ENCODE results near the gene ZDHHC18. TPM values are rescaled to one million over a fixed set of nuclear protein-coding genes. Genes with fewer than 3 reads are reported as not detected.

ZDHHC18 gene, protein sequence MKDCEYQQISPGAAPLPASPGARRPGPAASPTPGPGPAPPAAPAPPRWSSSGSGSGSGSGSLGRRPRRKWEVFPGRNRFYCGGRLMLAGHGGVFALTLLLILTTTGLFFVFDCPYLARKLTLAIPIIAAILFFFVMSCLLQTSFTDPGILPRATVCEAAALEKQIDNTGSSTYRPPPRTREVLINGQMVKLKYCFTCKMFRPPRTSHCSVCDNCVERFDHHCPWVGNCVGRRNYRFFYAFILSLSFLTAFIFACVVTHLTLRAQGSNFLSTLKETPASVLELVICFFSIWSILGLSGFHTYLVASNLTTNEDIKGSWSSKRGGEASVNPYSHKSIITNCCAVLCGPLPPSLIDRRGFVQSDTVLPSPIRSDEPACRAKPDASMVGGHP
- polyA plus RNA-seq (2014; cell fraction: cytosol; rRNA removed), result 22.8 and 25.8 TPM in 2 replicates
- polyA plus RNA-seq (2014; cell fraction: nucleus; rRNA removed), result 18.4 and 19.8 TPM in 2 replicates

DNA sequence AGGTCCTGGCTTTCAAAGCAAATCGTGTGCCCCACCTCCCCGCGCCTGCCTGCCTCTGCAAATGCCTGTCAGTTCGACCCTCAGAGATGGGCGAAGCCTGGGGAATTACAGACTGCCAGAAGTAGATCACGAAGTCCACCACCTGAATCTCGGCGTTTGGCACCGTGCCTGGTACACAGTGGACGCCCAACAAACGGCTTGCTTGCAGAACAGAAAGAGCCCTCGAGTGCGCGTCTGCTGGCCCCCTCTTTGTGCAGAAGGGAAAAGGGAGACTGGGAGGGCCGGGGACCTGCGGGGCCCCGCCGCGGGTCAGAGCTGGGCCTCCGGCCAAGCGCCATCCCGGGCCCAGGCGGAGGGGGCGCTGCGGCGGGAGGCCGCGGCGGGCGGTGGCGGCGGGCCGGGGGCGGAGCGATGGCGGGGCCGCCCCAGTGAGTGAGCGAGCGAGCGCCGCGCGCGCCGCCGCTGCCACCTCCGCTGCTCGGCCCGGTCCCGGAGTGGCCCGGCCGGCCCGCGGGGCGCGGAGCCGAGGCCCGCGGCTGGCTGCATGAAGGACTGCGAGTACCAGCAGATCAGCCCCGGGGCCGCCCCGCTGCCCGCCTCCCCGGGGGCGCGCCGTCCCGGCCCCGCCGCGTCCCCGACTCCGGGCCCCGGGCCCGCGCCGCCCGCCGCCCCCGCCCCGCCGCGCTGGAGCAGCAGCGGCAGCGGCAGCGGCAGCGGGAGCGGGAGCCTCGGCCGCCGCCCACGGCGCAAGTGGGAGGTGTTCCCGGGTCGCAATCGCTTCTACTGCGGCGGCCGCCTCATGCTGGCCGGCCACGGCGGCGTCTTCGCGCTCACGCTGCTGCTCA, at the start of gene ZDHHC18:
TSS of gene ZDHHC18 (plus strand) at position 428 of the 845 bp plus-strand sequence. CDS start at position 545, 117 bp downstream.
- peak; percentile 44 for DNase-seq (ENCODE audit: low spot score)

DNA sequence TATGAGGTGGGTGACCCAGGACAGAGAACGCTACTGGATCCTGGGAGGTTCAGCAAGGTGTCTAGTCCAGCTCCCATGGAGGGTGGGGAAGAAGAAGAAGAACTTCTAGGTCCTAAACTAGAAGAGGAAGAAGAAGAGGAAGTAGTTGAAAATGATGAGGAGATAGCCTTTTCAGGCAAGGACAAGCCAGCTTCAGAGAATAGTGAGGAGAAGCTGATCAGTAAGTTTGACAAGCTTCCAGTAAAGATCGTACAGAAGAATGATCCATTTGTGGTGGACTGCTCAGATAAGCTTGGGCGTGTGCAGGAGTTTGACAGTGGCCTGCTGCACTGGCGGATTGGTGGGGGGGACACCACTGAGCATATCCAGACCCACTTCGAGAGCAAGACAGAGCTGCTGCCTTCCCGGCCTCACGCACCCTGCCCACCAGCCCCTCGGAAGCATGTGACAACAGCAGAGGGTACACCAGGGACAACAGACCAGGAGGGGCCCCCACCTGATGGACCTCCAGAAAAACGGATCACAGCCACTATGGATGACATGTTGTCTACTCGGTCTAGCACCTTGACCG, 47.3 kb upstream of the ZDHHC18 start:
- DNase-seq (ENCODE audit: low spot score), result no peak

DNA sequence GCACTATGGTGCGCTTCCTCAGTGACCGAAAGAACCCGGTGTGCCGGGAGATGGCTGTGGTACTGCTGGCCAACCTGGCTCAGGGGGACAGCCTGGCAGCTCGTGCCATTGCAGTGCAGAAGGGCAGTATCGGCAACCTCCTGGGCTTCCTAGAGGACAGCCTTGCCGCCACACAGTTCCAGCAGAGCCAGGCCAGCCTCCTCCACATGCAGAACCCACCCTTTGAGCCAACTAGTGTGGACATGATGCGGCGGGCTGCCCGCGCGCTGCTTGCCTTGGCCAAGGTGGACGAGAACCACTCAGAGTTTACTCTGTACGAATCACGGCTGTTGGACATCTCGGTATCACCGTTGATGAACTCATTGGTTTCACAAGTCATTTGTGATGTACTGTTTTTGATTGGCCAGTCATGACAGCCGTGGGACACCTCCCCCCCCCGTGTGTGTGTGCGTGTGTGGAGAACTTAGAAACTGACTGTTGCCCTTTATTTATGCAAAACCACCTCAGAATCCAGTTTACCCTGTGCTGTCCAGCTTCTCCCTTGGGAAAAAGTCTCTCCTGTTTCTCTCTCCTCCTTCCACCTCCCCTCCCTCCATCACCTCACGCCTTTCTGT, 46.0 kb upstream of the ZDHHC18 start:
- no peak for DNase-seq (ENCODE audit: low spot score)

DNA sequence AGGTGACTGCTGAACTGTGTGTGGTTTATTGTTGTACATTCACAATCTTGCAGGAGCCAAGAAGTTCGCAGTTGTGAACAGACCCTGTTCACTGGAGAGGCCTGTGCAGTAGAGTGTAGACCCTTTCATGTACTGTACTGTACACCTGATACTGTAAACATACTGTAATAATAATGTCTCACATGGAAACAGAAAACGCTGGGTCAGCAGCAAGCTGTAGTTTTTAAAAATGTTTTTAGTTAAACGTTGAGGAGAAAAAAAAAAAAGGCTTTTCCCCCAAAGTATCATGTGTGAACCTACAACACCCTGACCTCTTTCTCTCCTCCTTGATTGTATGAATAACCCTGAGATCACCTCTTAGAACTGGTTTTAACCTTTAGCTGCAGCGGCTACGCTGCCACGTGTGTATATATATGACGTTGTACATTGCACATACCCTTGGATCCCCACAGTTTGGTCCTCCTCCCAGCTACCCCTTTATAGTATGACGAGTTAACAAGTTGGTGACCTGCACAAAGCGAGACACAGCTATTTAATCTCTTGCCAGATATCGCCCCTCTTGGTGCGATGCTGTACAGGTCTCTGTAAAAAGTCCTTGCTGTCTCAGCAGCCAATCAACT, 45.2 kb upstream of the ZDHHC18 start:
- DNase-seq (ENCODE audit: low spot score), result no peak

DNA sequence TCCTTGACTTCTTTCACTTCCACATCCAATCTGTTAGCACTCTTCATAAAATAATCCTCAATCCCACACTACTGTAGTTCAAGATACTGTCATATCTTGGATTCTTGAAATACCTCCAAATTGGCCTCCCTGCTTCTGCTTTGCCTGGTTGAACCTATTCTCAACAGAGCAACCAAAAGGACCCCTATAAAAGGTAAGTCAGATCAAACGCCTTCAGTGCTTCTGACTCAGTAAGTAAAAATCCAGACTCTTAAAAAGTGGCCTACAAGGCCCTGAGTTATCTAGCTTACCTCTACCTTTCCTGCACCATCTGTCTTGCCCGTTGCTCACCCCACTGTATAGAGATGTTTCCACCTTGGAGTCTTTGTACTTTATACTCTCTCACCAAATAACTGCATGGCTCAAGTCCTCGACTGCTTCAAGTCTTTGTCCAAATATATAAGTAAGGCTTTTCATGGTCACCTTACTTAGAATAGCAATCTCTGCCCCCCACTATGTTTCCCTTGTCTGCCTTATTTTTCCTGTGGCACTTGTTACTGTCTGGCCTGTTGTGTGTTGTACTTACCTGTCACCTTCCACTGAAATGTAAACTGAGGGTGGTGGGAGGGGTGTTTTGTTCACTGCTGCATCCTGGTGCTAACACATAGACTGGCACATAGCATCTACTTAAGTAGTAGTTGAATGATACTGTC, 43.8 kb upstream of the ZDHHC18 start:
- no peak for DNase-seq (ENCODE audit: low spot score)

DNA sequence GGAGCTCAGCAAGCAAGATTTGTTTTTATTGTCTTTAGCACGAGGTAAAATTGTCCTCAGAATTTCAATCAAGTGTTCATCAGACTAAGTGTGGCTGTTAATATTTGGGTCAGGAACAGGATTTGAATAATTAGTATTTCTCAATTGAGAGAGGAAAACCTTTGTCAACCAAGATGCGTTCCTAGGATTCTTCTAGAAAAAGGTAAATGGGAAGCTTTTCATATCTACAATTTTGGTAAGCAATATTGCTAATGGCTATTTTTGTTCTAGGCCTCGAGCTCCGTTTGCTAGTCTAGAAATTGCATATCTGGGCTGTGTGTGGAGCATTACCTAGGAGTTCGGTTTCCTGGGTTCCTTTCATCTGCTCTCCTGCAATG, 42.9 kb upstream of the ZDHHC18 start:
- no peak for DNase-seq (ENCODE audit: low spot score)

DNA sequence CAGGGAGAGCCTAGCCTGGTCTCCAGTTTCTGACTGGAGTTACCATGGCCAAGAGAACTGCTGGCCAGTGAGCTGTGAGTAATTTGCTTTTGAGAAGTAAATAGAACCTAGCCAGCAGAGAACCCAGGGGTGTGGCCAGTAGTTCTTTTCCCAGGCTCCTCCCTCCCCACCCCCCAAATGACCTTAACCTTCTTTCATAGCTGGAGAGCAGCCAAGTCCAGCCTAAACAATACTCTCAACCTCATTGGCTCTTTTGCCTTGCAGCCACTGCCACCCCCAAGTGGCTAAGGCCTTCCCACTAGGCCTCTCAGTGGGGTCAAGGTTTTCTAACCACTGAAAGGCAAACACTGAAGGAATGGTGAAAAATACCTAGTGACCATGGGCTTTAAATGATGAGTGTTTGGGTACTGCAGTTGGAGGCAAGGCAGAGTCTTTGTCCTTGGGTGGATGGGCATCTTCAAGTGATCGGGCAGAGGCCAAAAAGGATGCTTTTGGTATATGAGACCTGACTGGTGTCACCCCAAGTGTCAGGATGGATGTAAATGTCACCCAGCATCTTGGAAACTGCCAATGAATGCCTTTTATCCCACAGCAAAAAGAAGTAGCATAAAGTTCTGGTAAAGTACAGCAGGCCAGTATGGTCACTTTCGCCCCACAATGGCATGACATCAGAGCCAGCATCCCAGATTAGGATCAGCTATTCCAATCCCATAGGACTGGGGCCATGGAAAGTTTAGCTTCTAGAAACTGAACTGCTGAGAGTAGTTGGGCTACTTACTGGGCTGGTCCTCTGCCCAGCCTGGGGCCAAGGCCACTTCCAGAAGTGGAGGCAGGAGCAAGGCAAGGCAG, 42.2 kb upstream of the ZDHHC18 start:
- no peak for DNase-seq (ENCODE audit: low spot score)

DNA sequence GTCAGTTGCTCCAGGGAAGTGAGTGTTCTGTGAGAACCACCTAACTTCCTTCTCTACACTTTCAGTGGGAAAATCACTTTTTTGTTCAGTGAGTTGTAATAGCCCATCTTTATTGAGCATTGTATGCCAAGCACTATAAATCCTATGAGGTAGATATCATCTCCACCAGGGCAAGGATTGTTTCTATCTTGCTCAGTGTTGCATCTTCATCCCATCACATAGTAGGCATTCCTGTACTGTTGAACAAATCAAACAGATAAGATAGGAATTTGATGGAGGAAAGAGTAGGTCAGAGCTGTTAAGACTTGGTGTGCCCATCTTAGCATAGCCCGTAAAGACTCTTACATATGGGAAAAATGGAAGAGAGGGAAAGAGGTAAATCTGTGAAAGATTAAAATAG, 41.6 kb upstream of the ZDHHC18 start:
- DNase-seq (ENCODE audit: low spot score), result no peak

DNA sequence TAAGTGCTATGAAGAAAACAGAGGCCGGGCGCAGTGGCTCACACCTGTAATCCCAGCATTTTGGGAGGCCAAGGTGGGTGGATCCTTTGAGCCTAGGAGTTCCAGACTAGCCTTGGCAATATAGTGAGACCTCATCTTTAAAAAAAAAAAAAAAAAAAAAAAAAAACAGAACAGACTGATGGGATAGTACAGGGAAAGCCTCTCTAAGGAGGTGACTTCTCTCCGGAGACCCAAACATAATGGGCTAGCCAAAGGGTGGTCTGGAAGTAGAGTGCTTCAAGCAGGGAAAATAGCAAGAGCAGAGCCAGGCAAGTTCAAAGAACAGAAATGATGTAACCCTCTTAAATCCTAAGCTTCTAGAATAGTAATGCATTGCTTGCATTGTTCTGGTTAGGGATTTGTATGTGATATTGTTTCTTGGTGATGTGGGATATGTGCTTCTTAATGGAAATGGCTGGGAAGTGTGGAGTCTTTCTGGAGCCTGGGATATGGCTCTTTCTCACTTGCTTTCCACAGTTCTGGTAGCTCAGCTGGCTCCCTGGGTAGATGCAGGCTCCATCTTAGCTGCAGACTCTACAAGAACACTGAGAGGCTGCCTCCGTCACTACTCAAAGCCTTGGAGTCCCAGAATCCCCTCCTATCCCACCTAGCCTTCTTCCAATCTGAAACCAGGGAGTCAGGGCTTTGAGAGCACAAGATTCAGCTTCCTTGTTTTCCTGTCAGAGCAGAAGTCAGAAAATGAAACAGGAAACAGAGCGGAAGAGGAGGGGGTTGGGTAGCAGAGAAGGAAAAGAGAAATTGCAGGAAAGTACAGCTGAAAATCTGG, 40.7 kb upstream of the ZDHHC18 start:
- peak; percentile 39 for DNase-seq (ENCODE audit: low spot score)

DNA sequence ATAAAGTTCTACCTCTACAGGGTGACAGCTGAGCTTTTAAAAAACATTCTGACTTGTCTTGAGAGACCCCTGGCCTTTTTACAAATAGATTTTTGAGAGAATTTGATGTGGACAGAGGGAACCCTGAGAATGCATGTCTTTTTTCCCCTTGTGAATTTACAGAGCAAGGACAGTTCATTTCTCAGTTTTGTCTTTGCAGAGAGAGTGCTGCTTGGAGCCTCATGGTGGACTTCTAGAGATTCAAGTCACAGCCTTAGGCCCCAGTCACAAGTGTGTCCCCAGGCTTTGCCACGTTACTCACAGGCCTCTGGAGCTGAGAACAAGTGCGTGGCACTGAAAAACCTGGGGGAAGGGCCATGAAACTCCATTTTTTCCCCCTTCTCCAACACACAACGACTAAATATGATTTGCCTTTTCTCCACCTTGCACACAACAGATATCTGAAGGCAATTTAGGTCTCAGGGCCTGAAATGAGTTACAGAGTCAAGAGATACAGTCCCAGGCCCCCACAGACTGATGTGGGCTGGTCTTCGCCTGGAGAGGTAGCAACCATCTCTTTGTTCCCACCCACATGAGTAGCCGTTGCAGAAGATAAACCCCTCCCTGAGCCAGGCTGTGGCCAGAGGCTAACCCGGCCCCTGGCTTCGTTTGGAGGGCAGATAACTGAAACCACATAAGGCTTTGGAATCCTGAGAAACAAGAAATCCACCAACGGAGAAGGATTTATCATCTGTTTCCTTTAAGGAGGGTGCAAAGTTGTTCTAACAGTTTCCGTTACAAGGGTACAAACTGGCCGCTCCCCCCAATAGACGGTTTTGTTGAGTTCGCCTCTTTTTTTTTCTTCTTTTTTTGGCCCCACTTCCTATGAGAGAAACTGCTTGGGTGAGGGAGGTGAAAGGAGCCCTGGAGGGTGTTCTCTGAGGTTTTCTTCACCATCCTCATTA, 39.8 kb upstream of the ZDHHC18 start:
- DNase-seq (ENCODE audit: low spot score), result peak; percentile 76

DNA sequence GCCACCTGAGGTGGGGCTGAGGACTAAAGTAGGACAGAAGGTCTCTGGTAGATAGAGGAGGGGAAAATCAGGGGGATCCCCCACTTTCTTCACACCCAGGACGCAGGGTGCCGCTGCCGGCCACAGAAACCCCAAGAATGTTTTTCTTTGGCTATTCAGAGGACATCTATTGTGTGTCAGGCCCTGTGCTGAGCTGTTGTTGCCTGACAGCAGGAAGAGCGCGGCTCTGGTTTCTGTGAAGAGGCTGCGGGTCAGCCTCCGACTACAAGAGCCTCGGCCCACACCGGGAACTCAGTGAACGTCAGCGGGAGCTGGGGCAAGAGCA, 39.1 kb upstream of the ZDHHC18 start:
- no peak for DNase-seq (ENCODE audit: low spot score)

DNA sequence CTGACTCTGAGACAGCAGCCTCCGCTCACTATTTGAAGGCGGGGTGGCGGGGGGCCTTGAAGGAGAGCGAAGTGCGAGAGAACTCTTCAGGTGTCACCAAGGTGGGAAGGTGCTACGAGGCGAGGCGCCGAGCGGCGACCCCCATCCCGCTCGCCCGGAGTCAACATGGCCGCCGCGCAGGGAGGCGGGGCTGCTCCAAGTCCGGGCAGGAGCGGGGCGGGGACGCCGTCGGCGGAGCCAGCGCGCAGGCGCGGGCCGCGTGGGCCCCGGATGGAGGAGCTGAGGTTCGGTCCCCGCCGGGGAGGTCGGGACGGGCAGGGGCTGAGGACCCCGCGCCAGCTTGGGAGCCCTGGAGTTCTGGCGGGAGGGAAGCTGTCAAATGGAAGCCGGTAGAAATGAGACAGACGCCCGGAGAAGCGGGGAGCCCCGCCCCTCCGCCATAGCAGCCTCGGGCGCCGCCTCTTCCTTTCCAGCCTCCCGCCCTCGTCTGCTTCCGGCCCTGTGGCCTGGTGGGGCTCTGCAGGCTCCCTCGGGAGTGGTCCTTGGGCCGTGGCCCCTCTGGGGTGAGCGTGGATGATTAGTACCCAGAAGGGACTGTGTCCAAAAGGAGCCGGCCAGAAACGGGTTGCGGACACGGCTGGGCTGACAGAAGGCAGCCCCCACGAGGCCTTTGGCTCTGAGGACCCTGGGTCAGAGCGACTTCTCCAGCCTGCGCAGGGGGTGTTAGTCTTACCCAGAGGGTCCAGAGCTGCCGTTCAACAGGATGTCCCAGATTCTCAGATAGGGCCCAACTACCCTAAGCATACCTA, 38.6 kb upstream of the ZDHHC18 start, which contains the start of gene PIGV:
TSS of gene PIGV (plus strand) at position 245 of the 809 bp plus-strand sequence. CDS start 2,866 bp downstream, outside the sequence.
- DNase-seq (ENCODE audit: low spot score), result peak; percentile 87

DNA sequence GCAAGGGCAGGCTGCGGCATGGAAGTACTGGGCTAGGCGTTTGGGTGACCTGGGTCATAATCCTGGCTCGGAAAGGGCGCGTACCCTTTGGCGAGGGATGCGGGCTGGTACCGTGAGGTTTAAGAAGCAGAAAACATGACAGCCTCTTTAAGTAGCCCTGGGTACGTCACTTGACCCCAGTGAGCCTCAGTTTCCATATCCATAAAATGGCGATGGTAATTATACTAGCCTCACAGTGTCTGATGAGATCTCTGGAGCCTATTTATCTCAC, 38.0 kb upstream of the ZDHHC18 start:
- DNase-seq (ENCODE audit: low spot score), result no peak

DNA sequence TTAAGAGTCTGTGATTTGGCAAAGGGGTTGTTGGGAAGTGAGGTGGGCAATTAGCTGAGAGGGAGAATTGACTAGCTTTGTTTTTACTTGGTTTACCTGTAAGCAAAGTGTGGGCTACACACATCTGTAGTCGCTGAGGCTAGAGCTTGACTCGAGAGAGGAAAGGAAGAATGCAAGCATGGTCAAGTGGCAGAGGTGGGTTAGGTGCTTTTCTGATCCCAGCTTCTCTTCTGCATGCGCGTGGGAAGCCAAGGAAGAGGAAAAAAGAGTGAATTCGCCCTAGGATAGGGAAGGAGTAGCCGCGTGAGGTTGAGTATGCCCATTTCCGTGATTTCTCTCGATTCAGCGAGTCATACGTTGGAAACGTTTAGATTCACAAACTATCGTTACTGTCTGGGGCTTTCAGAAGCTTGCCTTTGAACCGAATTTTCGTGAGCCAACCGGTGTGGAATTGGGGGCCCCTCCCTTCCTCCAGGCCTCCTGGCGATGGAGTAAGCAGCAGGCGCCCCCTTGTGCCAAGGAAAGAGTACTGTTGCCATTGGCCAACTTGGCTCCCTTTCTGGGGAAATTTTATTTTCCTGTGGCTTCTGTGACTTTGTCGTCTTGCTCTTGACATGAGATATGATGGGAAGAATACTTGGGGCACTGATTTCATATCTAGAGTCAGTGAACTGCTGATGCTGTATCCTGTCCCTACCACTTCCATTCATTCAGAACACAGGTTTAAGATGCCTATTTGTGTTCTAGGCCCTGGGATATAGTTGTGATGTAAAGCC, 37.5 kb upstream of the ZDHHC18 start:
- peak; percentile 76 for DNase-seq (ENCODE audit: low spot score)

DNA sequence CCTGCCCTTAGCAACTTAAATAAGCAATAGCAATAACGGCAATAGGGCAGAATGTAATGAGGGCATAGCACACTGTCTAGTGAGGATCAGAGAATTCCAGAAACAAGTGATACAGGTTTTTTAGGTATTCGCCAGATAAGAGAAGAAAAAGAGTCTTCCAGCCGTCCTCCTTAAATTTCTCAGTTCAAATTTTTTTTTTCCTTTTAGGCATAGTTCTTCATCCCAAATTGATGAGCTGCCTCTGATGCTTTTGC, 36.9 kb upstream of the ZDHHC18 start:
- DNase-seq (ENCODE audit: low spot score), result no peak

DNA sequence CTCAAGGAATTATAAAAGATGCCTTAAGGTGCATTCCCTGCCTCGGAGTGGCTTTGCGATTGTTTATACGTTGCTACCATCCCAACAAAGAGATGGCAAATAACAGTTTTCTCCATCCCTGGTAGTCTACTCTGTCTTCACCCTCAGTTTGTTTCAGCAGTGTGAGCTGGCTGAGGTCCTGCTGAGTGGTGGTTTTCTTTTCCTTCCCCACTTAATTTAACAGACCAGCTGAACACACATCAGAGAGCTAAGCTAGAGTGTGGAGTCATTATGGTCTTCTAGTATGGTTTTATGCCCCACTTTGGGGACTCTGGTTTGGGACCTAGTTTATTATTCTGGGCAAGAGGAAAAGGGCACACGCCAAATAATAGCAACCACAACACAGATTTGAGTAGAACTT, 36.6 kb upstream of the ZDHHC18 start:
- no peak for DNase-seq (ENCODE audit: low spot score)

DNA sequence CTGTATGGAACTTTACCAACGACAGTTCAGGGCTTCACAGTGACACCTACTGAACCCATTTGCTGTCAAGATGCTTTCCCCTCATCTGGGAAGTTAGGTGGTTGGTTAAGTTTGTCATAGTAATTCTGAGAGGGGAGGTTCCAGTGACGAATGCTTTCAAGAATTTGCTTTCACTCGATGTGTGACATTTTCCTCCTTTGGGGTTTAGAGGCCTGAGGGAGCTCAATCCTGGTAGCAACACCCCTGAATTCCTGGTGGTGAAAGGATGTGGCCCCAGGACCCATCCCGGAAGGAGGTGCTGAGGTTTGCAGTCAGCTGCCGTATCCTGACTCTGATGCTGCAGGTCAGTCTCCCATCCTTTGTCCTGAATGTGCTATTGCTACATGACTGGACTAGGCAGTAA, 35.9 kb upstream of the ZDHHC18 start:
- DNase-seq (ENCODE audit: low spot score), result no peak
